ENCODE data around the gene ACVR1.
"Not testable (repeated sequence)": the region's sequence is repeated elsewhere in the genome, so short reads cannot be mapped to it uniquely, and the experiment has no call there.

The ACVR1 gene

GRCh38 chr2:157727693-157728092 lies 148.4 kb downstream of the ACVR1 start:
- no peaks in the 10 kb centered on the region for H3K4me1 Mint-ChIP-seq
- no peak for DNase-seq
- H3K27me3 Mint-ChIP-seq (ENCODE audit: low read depth, poor library complexity): no peaks in the 10 kb centered on the region
- H3K27ac Mint-ChIP-seq: no peak overlapping the region
- H3K36me3 Mint-ChIP-seq (ENCODE audit: low read depth): peaks cover 84% of the 10 kb centered on the region
- H3K9me3 Mint-ChIP-seq: peaks cover 60% of the 10 kb centered on the region
- TF ChIP-seq, protein P1, sequence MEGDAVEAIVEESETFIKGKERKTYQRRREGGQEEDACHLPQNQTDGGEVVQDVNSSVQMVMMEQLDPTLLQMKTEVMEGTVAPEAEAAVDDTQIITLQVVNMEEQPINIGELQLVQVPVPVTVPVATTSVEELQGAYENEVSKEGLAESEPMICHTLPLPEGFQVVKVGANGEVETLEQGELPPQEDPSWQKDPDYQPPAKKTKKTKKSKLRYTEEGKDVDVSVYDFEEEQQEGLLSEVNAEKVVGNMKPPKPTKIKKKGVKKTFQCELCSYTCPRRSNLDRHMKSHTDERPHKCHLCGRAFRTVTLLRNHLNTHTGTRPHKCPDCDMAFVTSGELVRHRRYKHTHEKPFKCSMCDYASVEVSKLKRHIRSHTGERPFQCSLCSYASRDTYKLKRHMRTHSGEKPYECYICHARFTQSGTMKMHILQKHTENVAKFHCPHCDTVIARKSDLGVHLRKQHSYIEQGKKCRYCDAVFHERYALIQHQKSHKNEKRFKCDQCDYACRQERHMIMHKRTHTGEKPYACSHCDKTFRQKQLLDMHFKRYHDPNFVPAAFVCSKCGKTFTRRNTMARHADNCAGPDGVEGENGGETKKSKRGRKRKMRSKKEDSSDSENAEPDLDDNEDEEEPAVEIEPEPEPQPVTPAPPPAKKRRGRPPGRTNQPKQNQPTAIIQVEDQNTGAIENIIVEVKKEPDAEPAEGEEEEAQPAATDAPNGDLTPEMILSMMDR (IDR thresholded peaks at IDR 0.05): no peak
- H3K4me3 Mint-ChIP-seq: no peak overlapping the region

GRCh38 chr2:157726946-157727345 lies 149.2 kb downstream of the ACVR1 start:
- peaks cover 65% of the 10 kb centered on the region for H3K9me3 Mint-ChIP-seq
- no peak for DNase-seq
- no peak overlapping the region for H3K27ac Mint-ChIP-seq
- TF ChIP-seq, protein P1 (IDR thresholded peaks at IDR 0.05): no peak
- no peaks in the 10 kb centered on the region for H3K4me1 Mint-ChIP-seq
- H3K4me3 Mint-ChIP-seq: no peak overlapping the region
- H3K27me3 Mint-ChIP-seq (ENCODE audit: low read depth, poor library complexity): no peaks in the 10 kb centered on the region
- H3K36me3 Mint-ChIP-seq (ENCODE audit: low read depth): peaks cover 84% of the 10 kb centered on the region

GRCh38 chr2:157725846-157726245 lies 150.3 kb downstream of the ACVR1 start:
- no peak overlapping the region for H3K27ac Mint-ChIP-seq
- H3K4me1 Mint-ChIP-seq: no peaks in the 10 kb centered on the region
- H3K36me3 Mint-ChIP-seq (ENCODE audit: low read depth): peaks cover 86% of the 10 kb centered on the region
- DNase-seq: no peak
- H3K4me3 Mint-ChIP-seq: no peak overlapping the region
- H3K27me3 Mint-ChIP-seq (ENCODE audit: low read depth, poor library complexity): no peaks in the 10 kb centered on the region
- TF ChIP-seq, protein P1 (IDR thresholded peaks at IDR 0.05): no peak
- H3K9me3 Mint-ChIP-seq: peaks cover 66% of the 10 kb centered on the region

DNA sequence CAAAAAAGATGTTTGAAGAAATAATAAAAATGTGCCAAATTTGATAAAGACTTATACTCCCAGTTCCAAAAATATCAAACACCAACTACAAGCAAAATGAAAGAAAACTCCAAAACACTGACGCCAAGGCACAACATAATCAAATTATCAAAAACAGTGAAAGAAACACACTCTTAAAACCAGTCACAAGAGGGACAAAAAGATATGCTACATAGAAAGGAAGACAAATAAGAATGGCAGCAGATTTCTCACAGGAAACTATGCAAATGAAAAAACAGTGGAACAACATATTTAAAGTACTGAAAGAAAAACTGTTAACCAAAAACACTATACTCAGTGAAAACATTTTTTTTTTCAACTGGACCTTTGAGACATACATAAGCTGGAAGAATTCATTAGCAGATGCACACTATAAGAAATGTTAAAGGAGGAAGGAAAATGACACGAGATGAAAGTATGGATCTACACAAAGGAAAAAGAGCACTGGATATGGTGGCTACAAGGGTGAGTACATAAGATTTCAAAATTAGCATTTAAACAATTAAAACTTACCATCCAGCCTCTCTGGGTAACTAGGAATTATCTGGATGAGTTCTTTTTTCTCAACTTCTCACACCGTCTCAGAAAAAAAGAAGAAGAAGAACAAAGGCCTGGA lies 153.4 kb downstream of the ACVR1 start:
- no peak overlapping the region for H3K27ac Mint-ChIP-seq
- H3K9me3 Mint-ChIP-seq: peaks cover 47% of the 10 kb centered on the region
- H3K27me3 Mint-ChIP-seq (ENCODE audit: low read depth, poor library complexity): no peaks in the 10 kb centered on the region
- TF ChIP-seq, protein P1 (IDR thresholded peaks at IDR 0.05): no peak
- no peak for DNase-seq
- no peak overlapping the region for H3K4me3 Mint-ChIP-seq
- peaks cover 79% of the 10 kb centered on the region for H3K36me3 Mint-ChIP-seq (ENCODE audit: low read depth)
- H3K4me1 Mint-ChIP-seq: no peaks in the 10 kb centered on the region

GRCh38 chr2:157720504-157720903 lies 155.6 kb downstream of the ACVR1 start:
- TF ChIP-seq, protein P1 (IDR thresholded peaks at IDR 0.05): no peak
- Mint-ChIP-seq H3K9me3 (peaks cover 47% of the 10 kb centered on the region), H3K36me3 (ENCODE audit: low read depth) (peaks cover 81% of the 10 kb centered on the region), H3K4me3 (no peak overlapping the region), H3K27me3 (ENCODE audit: low read depth, poor library complexity) (no peaks in the 10 kb centered on the region), H3K27ac (no peak overlapping the region), H3K4me1 (no peaks in the 10 kb centered on the region)
- DNase-seq: no peak

GRCh38 chr2:157704653-157705052 lies 171.5 kb downstream of the ACVR1 start:
- Mint-ChIP-seq H3K9me3 (peaks cover 76% of the 10 kb centered on the region), H3K36me3 (ENCODE audit: low read depth) (peaks cover 72% of the 10 kb centered on the region)
- DNase-seq; H3K4me1 Mint-ChIP-seq; H3K4me3 Mint-ChIP-seq; H3K27me3 Mint-ChIP-seq (ENCODE audit: low read depth, poor library complexity); H3K27ac Mint-ChIP-seq: not testable (repeated sequence)

- not testable (repeated sequence) for H3K4me1 Mint-ChIP-seq; H3K27ac Mint-ChIP-seq; DNase-seq; H3K4me3 Mint-ChIP-seq; H3K27me3 Mint-ChIP-seq (ENCODE audit: low read depth, poor library complexity)
- Mint-ChIP-seq H3K36me3 (ENCODE audit: low read depth) (peaks cover 67% of the 10 kb centered on the region), H3K9me3 (peaks cover 72% of the 10 kb centered on the region)
Measured at GRCh38 chr2:157704148-157704547, 172.0 kb downstream of the ACVR1 start.
